ENCODE results near the gene AK9. TPM values are rescaled to one million over a fixed set of nuclear protein-coding genes. Genes with fewer than 3 reads are reported as not detected.

AK9 gene
- total and polyA plus RNA-seq, 2 experiments from 2014 or later = 10.1 to 15.2 TPM

DNA sequence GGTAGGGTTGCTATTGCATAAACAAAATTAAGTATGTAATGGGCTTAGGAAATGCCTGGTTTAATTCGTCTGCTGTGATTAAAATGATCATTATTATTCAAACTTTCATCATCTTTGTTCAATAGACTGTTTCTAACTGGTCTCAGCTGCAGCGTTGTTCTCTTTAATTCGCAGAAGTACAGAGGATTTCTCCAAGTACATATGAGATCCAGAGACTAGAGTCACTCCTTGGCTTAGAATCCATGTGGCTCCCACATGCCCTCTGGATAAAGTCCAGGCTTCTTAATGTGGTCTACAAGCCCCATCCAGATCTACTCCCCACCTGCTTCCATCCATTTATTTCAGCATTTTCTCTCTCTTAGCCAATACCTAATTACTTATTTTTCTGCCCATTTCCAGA, 206.9 kb downstream of the AK9 start:
- Histone ChIP-seq H3K79me2 (peaks cover 30% of the 10 kb centered on the region), H3K4me2 (peak overlapping the region; percentile 81), H3K27ac (no peak overlapping the region), H3K27me3 (no peaks in the 10 kb centered on the region), H4K20me1 (ENCODE audit: insufficient read depth, poor library complexity, severe bottlenecking) (no peaks in the 10 kb centered on the region), H3K4me3 (no peak overlapping the region), H2AFZ (no peak overlapping the region), H3K9me3 (ENCODE audit: low read depth) (no peaks in the 10 kb centered on the region), H3K4me1 (ENCODE audit: insufficient read depth) (peaks cover 24% of the 10 kb centered on the region), H3K36me3 (replicated peaks; ENCODE audit: insufficient read depth, low read depth) (no peaks in the 10 kb centered on the region), H3K9me2 (replicated peaks; ENCODE audit: insufficient read depth) (no peaks in the 10 kb centered on the region)
- DNase-seq (ENCODE audit: low spot score) = no peak
- 77% methylated on average over 3 of the region's 3 CpGs for WGBS (ENCODE audit: low lambda C conversion rate, missing lambda C conversion rate)
- TF ChIP-seq, protein P1, sequence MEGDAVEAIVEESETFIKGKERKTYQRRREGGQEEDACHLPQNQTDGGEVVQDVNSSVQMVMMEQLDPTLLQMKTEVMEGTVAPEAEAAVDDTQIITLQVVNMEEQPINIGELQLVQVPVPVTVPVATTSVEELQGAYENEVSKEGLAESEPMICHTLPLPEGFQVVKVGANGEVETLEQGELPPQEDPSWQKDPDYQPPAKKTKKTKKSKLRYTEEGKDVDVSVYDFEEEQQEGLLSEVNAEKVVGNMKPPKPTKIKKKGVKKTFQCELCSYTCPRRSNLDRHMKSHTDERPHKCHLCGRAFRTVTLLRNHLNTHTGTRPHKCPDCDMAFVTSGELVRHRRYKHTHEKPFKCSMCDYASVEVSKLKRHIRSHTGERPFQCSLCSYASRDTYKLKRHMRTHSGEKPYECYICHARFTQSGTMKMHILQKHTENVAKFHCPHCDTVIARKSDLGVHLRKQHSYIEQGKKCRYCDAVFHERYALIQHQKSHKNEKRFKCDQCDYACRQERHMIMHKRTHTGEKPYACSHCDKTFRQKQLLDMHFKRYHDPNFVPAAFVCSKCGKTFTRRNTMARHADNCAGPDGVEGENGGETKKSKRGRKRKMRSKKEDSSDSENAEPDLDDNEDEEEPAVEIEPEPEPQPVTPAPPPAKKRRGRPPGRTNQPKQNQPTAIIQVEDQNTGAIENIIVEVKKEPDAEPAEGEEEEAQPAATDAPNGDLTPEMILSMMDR (IDR thresholded peaks at IDR 0.05; ENCODE audit: poor library complexity) = no peak
- TF ChIP-seq EZH2 (IDR thresholded peaks at IDR 0.05; ENCODE audit: borderline replicate concordance) (no peak), EZH2phosphoT487 (IDR thresholded peaks at IDR 0.05; ENCODE audit: low read depth, severe bottlenecking, unreplicated experiment) (no peak)

DNA sequence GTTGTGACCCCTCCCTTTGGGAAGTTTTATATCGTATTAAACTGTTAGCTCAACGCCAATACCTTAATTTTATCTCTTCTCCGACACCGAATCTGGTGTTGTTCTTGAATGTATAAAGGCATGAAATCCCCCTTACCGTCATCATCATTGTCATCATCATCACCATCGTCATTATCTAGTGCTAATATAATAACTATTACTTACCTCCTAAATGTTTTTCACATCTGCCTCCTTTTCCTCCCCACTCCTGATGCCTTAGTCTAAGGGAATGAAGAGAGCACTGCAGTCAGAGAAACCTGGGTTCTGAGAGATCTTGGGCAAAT, 207.3 kb downstream of the AK9 start:
- Histone ChIP-seq H2AFZ (peak overlapping the region; percentile 75), H3K4me2 (peak overlapping the region; percentile 81), H3K27ac (no peak overlapping the region), H3K27me3 (no peaks in the 10 kb centered on the region), H3K4me1 (ENCODE audit: insufficient read depth) (peaks cover 28% of the 10 kb centered on the region), H4K20me1 (ENCODE audit: insufficient read depth, poor library complexity, severe bottlenecking) (no peaks in the 10 kb centered on the region), H3K9me2 (replicated peaks; ENCODE audit: insufficient read depth) (no peaks in the 10 kb centered on the region), H3K4me3 (peak overlapping the region; percentile 42), H3K79me2 (peaks cover 33% of the 10 kb centered on the region), H3K36me3 (replicated peaks; ENCODE audit: insufficient read depth, low read depth) (no peaks in the 10 kb centered on the region), H3K9me3 (ENCODE audit: low read depth) (no peaks in the 10 kb centered on the region)
- 6% methylated on average over 6 of the region's 6 CpGs for WGBS (ENCODE audit: low lambda C conversion rate, missing lambda C conversion rate)
- no peak for TF ChIP-seq EZH2 (IDR thresholded peaks at IDR 0.05; ENCODE audit: borderline replicate concordance)
- TF ChIP-seq, protein P1 (IDR thresholded peaks at IDR 0.05; ENCODE audit: poor library complexity) = no peak
- TF ChIP-seq EZH2phosphoT487 (IDR thresholded peaks at IDR 0.05; ENCODE audit: low read depth, severe bottlenecking, unreplicated experiment) = no peak
- DNase-seq (ENCODE audit: low spot score) = no peak

DNA sequence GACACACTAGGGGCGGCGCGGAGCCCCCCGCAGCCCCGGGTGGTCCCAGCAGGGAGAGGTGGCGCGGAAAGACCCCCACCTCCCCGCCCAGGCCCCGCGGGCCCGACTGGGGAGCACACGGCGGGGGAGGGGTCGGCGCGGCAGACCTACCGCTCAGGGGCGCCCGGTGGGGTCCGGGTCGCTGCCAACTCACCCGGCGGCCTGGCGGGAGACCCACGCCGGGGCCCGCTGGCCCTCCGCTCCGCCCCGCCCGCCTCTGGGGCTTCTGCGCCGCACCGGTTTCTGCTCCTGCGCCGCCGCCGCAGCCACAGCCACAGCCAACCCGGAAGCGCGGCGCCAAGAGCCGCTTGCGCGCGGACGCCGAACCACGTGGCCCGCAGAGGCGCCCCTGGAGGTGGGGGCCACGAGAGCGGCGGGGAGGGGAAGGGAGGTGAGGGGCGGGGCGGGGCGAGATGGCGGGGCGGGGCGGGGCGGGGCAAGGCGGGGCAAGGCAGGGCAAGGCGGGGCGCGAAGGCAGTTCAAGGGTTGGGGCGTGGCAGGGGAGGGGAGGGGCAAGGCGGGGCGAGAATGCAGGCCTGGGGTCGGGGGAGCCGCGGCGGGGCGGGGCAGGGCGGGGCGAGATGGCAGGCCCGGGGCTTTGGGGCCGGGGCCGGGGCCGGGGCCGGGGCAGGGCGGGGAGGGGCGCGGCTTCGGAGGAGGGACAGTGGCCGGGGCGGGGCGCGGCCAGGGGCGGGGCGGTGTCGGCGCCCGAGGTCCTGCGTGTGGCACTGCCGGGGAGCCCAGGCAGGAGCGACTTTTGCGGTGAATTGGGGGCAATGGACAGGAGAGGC, 207.9 kb downstream of the AK9 start, which contains the start of gene ZBTB24:
ZBTB24 (minus strand) TSS at position 315 of the 830 bp plus-strand sequence. CDS start 1,193 bp downstream, outside the sequence.
- H3K79me2 ChIP-seq = peaks cover 33% of the 10 kb centered on the region
- H3K4me1 ChIP-seq (ENCODE audit: insufficient read depth) = peaks cover 30% of the 10 kb centered on the region
- TF ChIP-seq, protein P1 (IDR thresholded peaks at IDR 0.05; ENCODE audit: poor library complexity) = no peak
- TF ChIP-seq EZH2 (IDR thresholded peaks at IDR 0.05; ENCODE audit: borderline replicate concordance) = no peak
- no peak for TF ChIP-seq EZH2phosphoT487 (IDR thresholded peaks at IDR 0.05; ENCODE audit: low read depth, severe bottlenecking, unreplicated experiment)
- H3K9me2 ChIP-seq (replicated peaks; ENCODE audit: insufficient read depth) = no peaks in the 10 kb centered on the region
- no peaks in the 10 kb centered on the region for H3K36me3 ChIP-seq (replicated peaks; ENCODE audit: insufficient read depth, low read depth)
- H4K20me1 ChIP-seq (ENCODE audit: insufficient read depth, poor library complexity, severe bottlenecking) = no peaks in the 10 kb centered on the region
- H3K4me3 ChIP-seq = peak within 1 kb of the TSS; percentile 88
- peak within 1 kb of the TSS; percentile 81 for H3K4me2 ChIP-seq
- under 1% methylated on average over 39 of the region's 97 CpGs for WGBS (ENCODE audit: low lambda C conversion rate, missing lambda C conversion rate)
- H2AFZ ChIP-seq = peak within 1 kb of the TSS; percentile 92
- DNase-seq (ENCODE audit: low spot score) = peak; percentile 96
- no peaks in the 10 kb centered on the region for H3K9me3 ChIP-seq (ENCODE audit: low read depth)
- H3K27ac ChIP-seq = peak within 1 kb of the TSS; percentile 62
- no peaks in the 10 kb centered on the region for H3K27me3 ChIP-seq

Measured in hepatocyte (in vitro differentiated cells).